Testis (tissue), 2 donors: Measurements from ENCODE around the gene PUM1.

Source experiments
- POLR2A ChIP-seq: fragments of 450-650 bp; IDR thresholded peaks from one replicate; pipeline ENCODE4 v1.6.1; 2017; ENCODE audit warnings: antibody characterized with exemption, mild to moderate bottlenecking, moderate library complexity
- TF ChIP-seq, protein P1 (sequence below), 3 experiments: fragments of 450-650 bp in 2 of 3; fragments of 200-600 bp in 1 of 3; sonication (generic) in 1 of 3; IDR thresholded peaks; one replicate each; pipeline ENCODE4 v1.5.1; 2016 to 2019; ENCODE audit warnings: antibody characterized with exemption in 3 of 3, mild to moderate bottlenecking in 2 of 3, moderate library complexity in 1 of 3

DNA sequence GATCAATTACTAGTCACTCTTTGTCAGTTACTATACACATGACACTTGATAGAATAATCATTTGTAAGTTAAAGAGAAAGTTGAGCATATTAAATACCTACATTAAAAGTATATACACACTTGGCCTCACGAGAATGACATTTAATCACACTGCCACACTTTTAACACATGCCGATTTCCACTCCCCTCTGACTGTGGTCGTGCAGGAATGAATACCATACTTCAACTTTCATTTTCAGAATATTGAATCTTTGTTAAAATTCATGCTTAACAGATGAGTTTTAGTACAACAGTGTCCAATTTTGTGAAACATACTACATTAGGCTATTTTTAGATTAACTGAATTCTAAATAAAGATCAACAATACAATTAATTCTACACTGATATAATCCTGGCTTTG is 78.8 kb downstream of the PUM1 start:
- TF ChIP-seq, protein P1, sequence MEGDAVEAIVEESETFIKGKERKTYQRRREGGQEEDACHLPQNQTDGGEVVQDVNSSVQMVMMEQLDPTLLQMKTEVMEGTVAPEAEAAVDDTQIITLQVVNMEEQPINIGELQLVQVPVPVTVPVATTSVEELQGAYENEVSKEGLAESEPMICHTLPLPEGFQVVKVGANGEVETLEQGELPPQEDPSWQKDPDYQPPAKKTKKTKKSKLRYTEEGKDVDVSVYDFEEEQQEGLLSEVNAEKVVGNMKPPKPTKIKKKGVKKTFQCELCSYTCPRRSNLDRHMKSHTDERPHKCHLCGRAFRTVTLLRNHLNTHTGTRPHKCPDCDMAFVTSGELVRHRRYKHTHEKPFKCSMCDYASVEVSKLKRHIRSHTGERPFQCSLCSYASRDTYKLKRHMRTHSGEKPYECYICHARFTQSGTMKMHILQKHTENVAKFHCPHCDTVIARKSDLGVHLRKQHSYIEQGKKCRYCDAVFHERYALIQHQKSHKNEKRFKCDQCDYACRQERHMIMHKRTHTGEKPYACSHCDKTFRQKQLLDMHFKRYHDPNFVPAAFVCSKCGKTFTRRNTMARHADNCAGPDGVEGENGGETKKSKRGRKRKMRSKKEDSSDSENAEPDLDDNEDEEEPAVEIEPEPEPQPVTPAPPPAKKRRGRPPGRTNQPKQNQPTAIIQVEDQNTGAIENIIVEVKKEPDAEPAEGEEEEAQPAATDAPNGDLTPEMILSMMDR (IDR thresholded peaks at IDR 0.05): no peak
- no peak for TF ChIP-seq POLR2A
